HCT116 (cell line): Measurements from ENCODE around the gene CNNM4. TPM values are rescaled to one million over a fixed set of nuclear protein-coding genes. Genes with fewer than 3 reads are reported as not detected.

Experiments
- ATAC-seq: fragments of 200-7000 bp; cut with Tn5 transposase; 2 replicates; pipeline ENCODE4 v1.9.1; 2020; ENCODE audit warnings: mild to moderate bottlenecking, moderate library complexity
- BruUV-seq: library from RNA; stranded (reverse); fragments of 400-500 nt; replicated peaks from 2 replicates; lab custom pipeline; 2021; lab: Mats Ljungman, UMichigan
- CTCF ChIA-PET: fragments of 300-600 bp; sonication (Branson Sonifier 250); formaldehyde crosslinking; loops from one replicate; lab custom pipeline; 2021; ENCODE audit warnings: antibody characterized with exemption; lab: Charles Lee
- POLR2A ChIA-PET: fragments of 300-600, 350-600 bp; sonication (Branson Sonifier 250); formaldehyde crosslinking; loops from one replicate; lab custom pipeline; 2021; ENCODE audit warnings: antibody characterized with exemption; lab: Charles Lee
- RAD21 ChIA-PET, 2 experiments: fragments of 300-600 bp; sonication (Branson Sonifier 250); formaldehyde crosslinking; loops; one replicate each; lab custom pipeline; 2023; ENCODE audit warnings: low total read pairs in 2 of 2; ENCODE audit not compliant: uncharacterized antibody in 2 of 2, unreplicated experiment in 2 of 2, low non-redundant PET in 1 of 2; lab: Charles Lee
- DNase-seq: peaks from one replicate; pipeline ENCODE4 v3.0.0-alpha.2; 2010; ENCODE audit warnings: low read depth, low spot score
- H2AFZ ChIP-seq: fragments of 200-600 bp; shearing (Covaris generic), sonication (generic); 2 replicates; pipeline ENCODE4 v1.6.1; 2017; ENCODE audit warnings: low read depth, mixed run types, mixed read lengths, antibody characterized with exemption, low read length; ENCODE audit not compliant: poor library complexity, severe bottlenecking
- H3K27ac ChIP-seq: 2 replicates; pipeline ENCODE4 v1.5.1; 2012; ENCODE audit warnings: low read depth, low read length
- H3K27me3 ChIP-seq: fragments of 200-600 bp; sonication (generic); 2 replicates; pipeline ENCODE4 v1.6.1; 2016; ENCODE audit warnings: mixed run types, low read length, mixed read lengths; ENCODE audit not compliant: insufficient read depth
- H3K36me3 ChIP-seq, 2 experiments: fragments of 200-500 bp in 1 of 2; fragments of 200-600 bp in 1 of 2; sonication (Bioruptor generic) in 1 of 2; sonication (generic) in 1 of 2; 2 replicates each; pipeline versions ENCODE4 v1.5.1 to v1.6.1; 2014 to 2016; ENCODE audit warnings: low read length in 2 of 2, inconsistent platforms in 1 of 2, mixed read lengths in 1 of 2, mixed run types in 1 of 2; ENCODE audit not compliant: insufficient read depth in 2 of 2, control insufficient read depth in 1 of 2
- H3K4me1 ChIP-seq, 2 experiments: fragments of 200-600 bp in 1 of 2; sonication (generic) in 1 of 2; 2 replicates each; pipeline versions ENCODE4 v1.5.1 to v1.6.1; 2012 to 2017; ENCODE audit warnings: low read length in 2 of 2, inconsistent platforms in 1 of 2, mild to moderate bottlenecking in 1 of 2, mixed read lengths in 1 of 2, mixed run types in 1 of 2, moderate library complexity in 1 of 2; ENCODE audit not compliant: insufficient read depth in 2 of 2, control insufficient read depth in 1 of 2
- H3K4me2 ChIP-seq: fragments of 200-600 bp; sonication (generic); 2 replicates; pipeline ENCODE4 v1.6.1; 2017; ENCODE audit warnings: mixed run types, low read length, mixed read lengths
- H3K4me3 ChIP-seq, 2 experiments: fragments of 200-600 bp in 1 of 2; sonication (generic) in 1 of 2; replicated peaks in 1 of 2; 2 replicates each; pipeline ENCODE4 v1.5.1; 2011 to 2016; ENCODE audit warnings: low read length in 2 of 2, control low read depth in 1 of 2, low read depth in 1 of 2, mild to moderate bottlenecking in 1 of 2, mixed read lengths in 1 of 2, mixed run types in 1 of 2
- H3K79me2 ChIP-seq: fragments of 200-600 bp; sonication (generic); 2 replicates; pipeline ENCODE4 v1.6.1; 2017; ENCODE audit warnings: mild to moderate bottlenecking, mixed run types, low read length, moderate library complexity, mixed read lengths; ENCODE audit not compliant: insufficient read depth
- H3K9ac ChIP-seq: fragments of 200-600 bp; sonication (generic); 2 replicates; pipeline ENCODE4 v1.6.1; 2016; ENCODE audit warnings: low read length, mixed read lengths
- H3K9me2 ChIP-seq: fragments of 200-600 bp; sonication (generic), shearing (Covaris generic); 2 replicates; pipeline ENCODE4 v1.6.1; 2017; ENCODE audit warnings: mixed run types, mild to moderate bottlenecking, moderate library complexity; ENCODE audit not compliant: insufficient read depth
- H3K9me3 ChIP-seq, 2 experiments: fragments of 200-500 bp in 1 of 2; fragments of 200-600 bp in 1 of 2; sonication (Bioruptor generic) in 1 of 2; sonication (generic) in 1 of 2; 2 replicates each; pipeline ENCODE4 v1.6.1; 2014 to 2017; ENCODE audit warnings: low read length in 2 of 2, mixed read lengths in 2 of 2, inconsistent platforms in 1 of 2, low read depth in 1 of 2, mild to moderate bottlenecking in 1 of 2, mixed run types in 1 of 2, moderate library complexity in 1 of 2; ENCODE audit not compliant: control insufficient read depth in 1 of 2, insufficient read depth in 1 of 2
- H4K20me1 ChIP-seq: fragments of 200-600 bp; sonication (generic), shearing (Covaris generic); 2 replicates; pipeline ENCODE4 v1.6.1; 2017; ENCODE audit warnings: mixed run types, mild to moderate bottlenecking, moderate library complexity; ENCODE audit not compliant: insufficient read depth
- CBX3 ChIP-seq: IDR thresholded peaks from 2 replicates; pipeline ENCODE4 v1.6.1; 2012; ENCODE audit warnings: low read depth
- EGR1 ChIP-seq: IDR thresholded peaks from 2 replicates; pipeline ENCODE4 v1.6.1; 2012; ENCODE audit warnings: low read depth
- EZH2 ChIP-seq: fragments of 200-600 bp; sonication (generic); IDR thresholded peaks from 2 replicates; pipeline ENCODE4 v1.6.1; 2017; ENCODE audit warnings: antibody characterized with exemption, mixed run types
- EZH2phosphoT487 ChIP-seq: fragments of 200-600 bp; IDR thresholded peaks from 2 replicates; pipeline ENCODE4 v1.6.1; 2018; ENCODE audit warnings: antibody characterized with exemption, borderline replicate concordance
- POLR2A ChIP-seq: IDR thresholded peaks from 2 replicates; pipeline ENCODE4 v1.7.0; 2011; ENCODE audit warnings: borderline replicate concordance; ENCODE audit not compliant: insufficient read depth, insufficient read length; ENCODE audit errors: extremely low read depth
- RAD21 ChIP-seq: IDR thresholded peaks from 2 replicates; pipeline ENCODE4 v1.6.1; 2012; ENCODE audit warnings: low read depth, mild to moderate bottlenecking
- REST ChIP-seq: IDR thresholded peaks from 2 replicates; pipeline ENCODE4 v1.6.1; 2012; ENCODE audit warnings: low read depth
- TCF7L2 ChIP-seq: IDR thresholded peaks from 2 replicates; pipeline ENCODE4 v1.7.0; 2011; ENCODE audit warnings: borderline replicate concordance, inconsistent platforms; ENCODE audit not compliant: insufficient read depth, insufficient read length; ENCODE audit errors: extremely low read depth
- YY1 ChIP-seq: IDR thresholded peaks from 2 replicates; pipeline ENCODE4 v1.6.1; 2011; ENCODE audit warnings: low read length, low read depth, moderate library complexity, mild to moderate bottlenecking; ENCODE audit not compliant: insufficient replicate concordance; ENCODE audit errors: extremely low read depth
- intact Hi-C: fragments of 100-400 bp; cut with micrococcal nuclease; formaldehyde crosslinking; loops from 2 replicates; pipeline ENCODE4 v1.10.0; 2022
- total RNA-seq: library from RNA; stranded (reverse); gene quantifications from one replicate; pipeline ENCODE4 v1.2.1, GENCODE V29; 2021; ENCODE audit not compliant: unreplicated experiment

CNNM4 gene
- total RNA-seq, 1 experiment from 2014 or later = 7.9 TPM

- Histone ChIP-seq H3K79me2 (no peaks in the 10 kb centered on the region), H3K27me3 (no peaks in the 10 kb centered on the region), H3K9me2 (no peaks in the 10 kb centered on the region), H4K20me1 (no peaks in the 10 kb centered on the region), H3K9me3 (no peaks in the 10 kb centered on the region), H3K4me1 (peaks cover 0 to 12% of the 10 kb centered on the region in 2 experiments; a peak in 2 of 4 replicates), H3K4me3 (no peak overlapping the region), H3K4me2 (no peak overlapping the region), H3K36me3 (peaks cover 15 to 20% of the 10 kb centered on the region in 2 experiments; a peak in 2 of 4 replicates), H3K27ac (no peak overlapping the region), H3K9ac (no peak overlapping the region), H2AFZ (no peak overlapping the region)
- no peak for DNase-seq
- TF ChIP-seq EZH2 (no peak), EGR1 (no peak), YY1 (no peak), CBX3 (no peak), REST (no peak), EZH2phosphoT487 (no peak), RAD21 (no peak), POLR2A (no peak), TCF7L2 (no peak)
- intact Hi-C loops = no loop called here
- CTCF ChIA-PET = interaction anchor here (1.5 kb wide), 1 partner anchor 20 kb away, joined by 4 read pairs; the partner anchor contains the start of gene CNNM3
- no peak for ATAC-seq
- POLR2A ChIA-PET = no interaction called here
- RAD21 ChIA-PET = no interaction called here
- BruUV-seq = no TSS peak
Observed at GRCh38 chr2:96835830-96836229, 75.1 kb downstream of the CNNM4 start.
